Bronchial epithelial cell (primary cell): ENCODE measurements around the gene BTNL3. TPM values are rescaled to one million over a fixed set of nuclear protein-coding genes. Genes with fewer than 3 reads are reported as not detected.

Experiments
- DNase-seq: peaks from one replicate; pipeline ENCODE4 v3.0.0-alpha.2; 2010; ENCODE audit warnings: low read depth
- FAIRE-seq: peaks from 2 replicates; lab custom pipeline; 2011; peaks lifted over from hg19 to GRCh38; lab: Jason Lieb, UNC
- H3K27me3 ChIP-seq: 2 replicates; pipeline ENCODE4 v1.5.1; 2011; ENCODE audit warnings: low read length; ENCODE audit not compliant: control insufficient read depth, insufficient read depth
- H3K36me3 ChIP-seq: 2 replicates; pipeline ENCODE4 v1.5.1; 2011; ENCODE audit warnings: low read length; ENCODE audit not compliant: control insufficient read depth, insufficient read depth
- H3K4me3 ChIP-seq: 2 replicates; pipeline ENCODE4 v1.5.1; 2011; ENCODE audit warnings: mild to moderate bottlenecking, low read depth, low read length, control low read depth
- total RNA-seq: library from RNA; depleted of rRNA; stranded (reverse); fragments of >200 nt; gene quantifications from 2 replicates; pipeline ENCODE4 v1.2.1, GENCODE V29; 2014
- TF ChIP-seq, protein P1 (sequence below): IDR thresholded peaks from 2 replicates; pipeline ENCODE4 v1.5.1; 2011; ENCODE audit warnings: mild to moderate bottlenecking, moderate library complexity, low read length, control low read depth, inconsistent platforms; ENCODE audit not compliant: insufficient read depth, severe bottlenecking

BTNL3 gene
- total RNA-seq, 1 donor from 2014 or later, result not detected

- DNase-seq (no peak), FAIRE-seq (no peak)
- Histone ChIP-seq H3K4me3 (no peak overlapping the region), H3K27me3 (no peaks in the 10 kb centered on the region), H3K36me3 (no peaks in the 10 kb centered on the region)
- TF ChIP-seq, protein P1, sequence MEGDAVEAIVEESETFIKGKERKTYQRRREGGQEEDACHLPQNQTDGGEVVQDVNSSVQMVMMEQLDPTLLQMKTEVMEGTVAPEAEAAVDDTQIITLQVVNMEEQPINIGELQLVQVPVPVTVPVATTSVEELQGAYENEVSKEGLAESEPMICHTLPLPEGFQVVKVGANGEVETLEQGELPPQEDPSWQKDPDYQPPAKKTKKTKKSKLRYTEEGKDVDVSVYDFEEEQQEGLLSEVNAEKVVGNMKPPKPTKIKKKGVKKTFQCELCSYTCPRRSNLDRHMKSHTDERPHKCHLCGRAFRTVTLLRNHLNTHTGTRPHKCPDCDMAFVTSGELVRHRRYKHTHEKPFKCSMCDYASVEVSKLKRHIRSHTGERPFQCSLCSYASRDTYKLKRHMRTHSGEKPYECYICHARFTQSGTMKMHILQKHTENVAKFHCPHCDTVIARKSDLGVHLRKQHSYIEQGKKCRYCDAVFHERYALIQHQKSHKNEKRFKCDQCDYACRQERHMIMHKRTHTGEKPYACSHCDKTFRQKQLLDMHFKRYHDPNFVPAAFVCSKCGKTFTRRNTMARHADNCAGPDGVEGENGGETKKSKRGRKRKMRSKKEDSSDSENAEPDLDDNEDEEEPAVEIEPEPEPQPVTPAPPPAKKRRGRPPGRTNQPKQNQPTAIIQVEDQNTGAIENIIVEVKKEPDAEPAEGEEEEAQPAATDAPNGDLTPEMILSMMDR, result no peak
Measured at GRCh38 chr5:181037365-181037861, 48.8 kb downstream of the BTNL3 start.

DNA sequence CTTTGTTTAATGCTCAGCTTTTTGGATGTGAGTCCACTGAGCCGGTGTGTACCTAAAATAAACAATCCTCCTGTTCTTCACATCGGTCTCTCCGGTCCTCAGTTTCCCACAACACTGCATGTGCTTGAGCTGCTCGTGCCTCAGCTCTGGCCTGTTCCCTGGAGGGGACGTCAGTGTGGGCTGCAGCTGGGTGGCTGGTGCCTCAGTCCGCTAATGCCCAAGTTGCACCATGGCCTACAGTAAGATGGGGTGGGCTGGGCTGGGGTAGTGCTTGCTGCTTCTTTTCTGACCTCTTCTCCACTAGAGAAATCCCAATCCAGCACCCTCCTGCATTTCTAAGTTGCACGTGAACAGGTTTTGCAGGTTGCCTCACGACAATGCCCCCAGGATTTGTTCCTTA lies 50.8 kb downstream of the BTNL3 start:
- FAIRE-seq, result no peak
- TF ChIP-seq, protein P1, result no peak
- Histone ChIP-seq H3K27me3 (no peaks in the 10 kb centered on the region), H3K36me3 (no peaks in the 10 kb centered on the region), H3K4me3 (no peak overlapping the region)
- DNase-seq, result no peak

- TF ChIP-seq, protein P1, result no peak
- FAIRE-seq (no peak), DNase-seq (no peak)
- no peak within 1 kb of the TSS for H3K4me3 ChIP-seq
- H3K27me3 ChIP-seq, result no peaks in the 10 kb centered on the region
- no peaks in the 10 kb centered on the region for H3K36me3 ChIP-seq
Measured at GRCh38 chr5:181039931-181040630, 51.4 kb downstream of the BTNL3 start, which contains the start of gene BTNL9. BTNL9 (plus strand) TSS chr5:181040266; CDS start chr5:181045490, 5,224 bp downstream.

DNA sequence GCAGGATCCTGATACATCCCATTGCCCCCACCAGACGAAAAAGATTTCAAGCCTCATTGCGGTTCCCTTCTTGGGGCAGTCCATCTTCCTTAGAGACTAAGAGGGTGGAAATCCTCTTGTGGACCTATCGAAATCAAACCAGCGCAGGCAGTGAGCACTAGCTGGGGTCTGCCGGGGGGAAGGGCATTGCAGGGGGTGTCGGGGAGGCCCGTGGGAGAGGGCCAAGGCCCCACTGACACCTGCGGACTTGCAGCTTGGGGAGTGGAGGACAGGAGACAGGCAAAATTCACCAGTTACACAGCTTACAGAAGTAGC lies 51.9 kb downstream of the BTNL3 start:
- Histone ChIP-seq H3K27me3 (no peaks in the 10 kb centered on the region), H3K36me3 (no peaks in the 10 kb centered on the region), H3K4me3 (no peak overlapping the region)
- no peak for DNase-seq
- TF ChIP-seq, protein P1, result no peak
- no peak for FAIRE-seq

DNA sequence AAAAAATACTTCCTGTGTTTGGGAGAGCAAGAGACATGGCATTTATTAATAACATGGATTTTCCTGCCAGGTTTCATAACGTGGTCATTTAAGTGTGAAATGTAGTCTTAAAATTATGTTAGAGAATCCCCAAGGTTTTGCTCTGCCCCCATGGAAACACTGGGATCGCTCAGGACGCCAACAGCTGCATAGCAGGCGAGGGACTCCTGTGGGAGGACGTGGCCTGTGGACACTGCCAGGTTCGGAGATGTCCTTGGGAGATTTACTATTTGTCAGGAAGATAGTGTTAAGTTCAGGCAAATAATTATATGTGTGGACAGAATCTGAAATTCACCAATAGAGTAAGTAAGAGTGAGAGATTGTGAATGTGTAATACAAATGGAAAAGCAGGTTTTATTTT lies 52.4 kb downstream of the BTNL3 start:
- FAIRE-seq, result no peak
- TF ChIP-seq, protein P1, result no peak
- no peaks in the 10 kb centered on the region for H3K36me3 ChIP-seq
- DNase-seq, result no peak
- no peak overlapping the region for H3K4me3 ChIP-seq
- H3K27me3 ChIP-seq, result no peaks in the 10 kb centered on the region
